Fibroblast of lung (primary cell): ENCODE measurements around the gene ATF1. TPM values are rescaled to one million over a fixed set of nuclear protein-coding genes. Genes with fewer than 3 reads are reported as not detected.

Experiments
- DNase-seq, 2 donors: peaks; one replicate each; pipeline versions ENCODE4 v3.0.0 to v3.0.0-alpha.2; 2010; ENCODE audit warnings: low read depth in 2 of 2
- H2AFZ ChIP-seq: 2 replicates; pipeline ENCODE4 v1.5.1; 2012; ENCODE audit warnings: low read length, control low read depth, inconsistent platforms
- H3K27ac ChIP-seq: 2 replicates; pipeline ENCODE4 v1.5.1; 2011; ENCODE audit warnings: low read length, control low read depth; ENCODE audit not compliant: insufficient read depth
- H3K27me3 ChIP-seq: 2 replicates; pipeline ENCODE4 v1.5.1; 2011; ENCODE audit warnings: mild to moderate bottlenecking, low read length; ENCODE audit not compliant: control insufficient read depth, insufficient read depth
- H3K36me3 ChIP-seq: 2 replicates; pipeline ENCODE4 v1.5.1; 2011; ENCODE audit warnings: low read length; ENCODE audit not compliant: control insufficient read depth, insufficient read depth
- H3K4me1 ChIP-seq: 2 replicates; pipeline ENCODE4 v1.5.1; 2011; ENCODE audit warnings: low read length; ENCODE audit not compliant: control insufficient read depth, insufficient read depth; ENCODE audit errors: extremely low read depth
- H3K4me2 ChIP-seq: 2 replicates; pipeline ENCODE4 v1.5.1; 2011; ENCODE audit warnings: low read length, control low read depth; ENCODE audit not compliant: insufficient read depth; ENCODE audit errors: extremely low read depth
- H3K4me3 ChIP-seq, 4 experiments: fragments of 200-600 bp in 1 of 4; sonication (generic) in 1 of 4; replicated peaks in 1 of 4; 2 replicates each; pipeline ENCODE4 v1.5.1; 2011 to 2016; ENCODE audit warnings: low read length in 4 of 4, low read depth in 3 of 4, mild to moderate bottlenecking in 3 of 4, control low read depth in 2 of 4, inconsistent platforms in 1 of 4, mixed read lengths in 1 of 4; ENCODE audit not compliant: insufficient read depth in 1 of 4; ENCODE audit errors: control extremely low read depth in 1 of 4
- H3K79me2 ChIP-seq: 2 replicates; pipeline ENCODE4 v1.5.1; 2012; ENCODE audit warnings: mild to moderate bottlenecking, low read length, inconsistent platforms; ENCODE audit not compliant: control insufficient read depth, insufficient read depth
- H3K9ac ChIP-seq: 2 replicates; pipeline ENCODE4 v1.5.1; 2011; ENCODE audit warnings: mild to moderate bottlenecking, low read length, control low read depth; ENCODE audit not compliant: insufficient read depth
- H3K9me3 ChIP-seq: 2 replicates; pipeline ENCODE4 v1.5.1; 2012; ENCODE audit warnings: low read depth, low read length; ENCODE audit not compliant: control insufficient read depth, insufficient read depth
- H4K20me1 ChIP-seq: 2 replicates; pipeline ENCODE4 v1.5.1; 2011; ENCODE audit warnings: low read length; ENCODE audit not compliant: control insufficient read depth, insufficient read depth; ENCODE audit errors: extremely low read depth
- CTCF ChIP-seq, 2 donors: IDR thresholded peaks in 1 of 2; conservative IDR thresholded peaks in 1 of 2; 1 replicate in 1 of 2; 2 replicates in 1 of 2; pipeline ENCODE4 v1.5.1; 2011 to 2012; ENCODE audit warnings: low read length in 2 of 2, control low read depth in 1 of 2, inconsistent platforms in 1 of 2, low read depth in 1 of 2, mild to moderate bottlenecking in 1 of 2
- EZH2 ChIP-seq: IDR thresholded peaks from 2 replicates; pipeline ENCODE4 v1.5.1; 2012; ENCODE audit warnings: low read length, control low read depth, mild to moderate bottlenecking; ENCODE audit errors: missing control alignments
- polyA plus RNA-seq, 2 donors: library from polyadenylated mRNA; depleted of rRNA in 1 of 2; stranded (reverse) in 1 of 2; unstranded in 1 of 2; fragments of >200 nt; gene quantifications; 2 replicates each; pipeline ENCODE4 v1.2.1, GENCODE V29; 2011 to 2012; ENCODE audit warnings: missing spikeins in 1 of 2
- total RNA-seq: library from RNA; depleted of rRNA; stranded (reverse); fragments of >200 nt; gene quantifications from 2 replicates; pipeline ENCODE4 v1.2.1, GENCODE V29; 2014

The ATF1 gene
- total and polyA plus RNA-seq, 2 donors (not counting 1 experiment from before 2014, with no cell fraction given): 40.6 to 44.8 TPM

- no peak overlapping the region for H3K27ac ChIP-seq
- DNase-seq: peak; percentile 39 to 44
- H3K27me3 ChIP-seq: no peaks in the 10 kb centered on the region
- H3K4me2 ChIP-seq: no peak overlapping the region
- H4K20me1 ChIP-seq: no peaks in the 10 kb centered on the region
- H2AFZ ChIP-seq: no peak overlapping the region
- H3K9ac ChIP-seq: no peak overlapping the region
- H3K4me3 ChIP-seq: no peak overlapping the region
- TF ChIP-seq CTCF (conservative IDR thresholded peaks at IDR 0.05 in 1 of 2, IDR thresholded peaks at IDR 0.05 in 1 of 2; ENCODE audit: low read depth in 1 of 2, low read length in 2 of 2): no peak
- no peak for TF ChIP-seq EZH2
- peaks cover 3% of the 10 kb centered on the region for H3K36me3 ChIP-seq
- no peaks in the 10 kb centered on the region for H3K79me2 ChIP-seq
- H3K4me1 ChIP-seq: no peaks in the 10 kb centered on the region
- H3K9me3 ChIP-seq: no peaks in the 10 kb centered on the region
These were observed 38.6 kb upstream of the ATF1 start for GRCh38 chr12:50725011-50725942.

- no peak for DNase-seq
- H3K27me3 ChIP-seq: no peaks in the 10 kb centered on the region
- H3K36me3 ChIP-seq: peaks cover 3% of the 10 kb centered on the region
- TF ChIP-seq EZH2 (no peak), CTCF (conservative IDR thresholded peaks at IDR 0.05 in 1 of 2, IDR thresholded peaks at IDR 0.05 in 1 of 2; ENCODE audit: low read depth in 1 of 2, low read length in 2 of 2) (no peak)
- H3K4me1 ChIP-seq: peaks cover 2% of the 10 kb centered on the region
- no peaks in the 10 kb centered on the region for H3K9me3 ChIP-seq
- no peak overlapping the region for H3K4me2 ChIP-seq
- no peak overlapping the region for H3K4me3 ChIP-seq
- H4K20me1 ChIP-seq: no peaks in the 10 kb centered on the region
- H3K79me2 ChIP-seq: no peaks in the 10 kb centered on the region
- no peak overlapping the region for H3K9ac ChIP-seq
- no peak overlapping the region for H3K27ac ChIP-seq
- H2AFZ ChIP-seq: no peak overlapping the region
These were observed 36.4 kb upstream of the ATF1 start for GRCh38 chr12:50727466-50727865.

- H3K79me2 ChIP-seq: no peaks in the 10 kb centered on the region
- TF ChIP-seq CTCF (conservative IDR thresholded peaks at IDR 0.05 in 1 of 2, IDR thresholded peaks at IDR 0.05 in 1 of 2; ENCODE audit: low read depth in 1 of 2, low read length in 2 of 2): no peak
- TF ChIP-seq EZH2: no peak
- H3K27me3 ChIP-seq: no peaks in the 10 kb centered on the region
- no peaks in the 10 kb centered on the region for H4K20me1 ChIP-seq
- no peak overlapping the region for H3K27ac ChIP-seq
- no peak overlapping the region for H2AFZ ChIP-seq
- H3K4me3 ChIP-seq: no peak overlapping the region
- peaks cover 3% of the 10 kb centered on the region for H3K36me3 ChIP-seq
- H3K4me1 ChIP-seq: peaks cover 5% of the 10 kb centered on the region
- no peak overlapping the region for H3K4me2 ChIP-seq
- H3K9me3 ChIP-seq: no peaks in the 10 kb centered on the region
- no peak for DNase-seq
- no peak overlapping the region for H3K9ac ChIP-seq
These were observed 35.5 kb upstream of the ATF1 start for GRCh38 chr12:50728417-50728816.
